GM12873 (cell line): ENCODE measurements around the gene PARD3.

Experiments
- TF ChIP-seq, protein P1 (sequence below): IDR thresholded peaks from 2 replicates; pipeline ENCODE4 v1.5.1; 2012; ENCODE audit warnings: low read depth, mild to moderate bottlenecking, moderate library complexity, low read length, control low read depth; ENCODE audit not compliant: insufficient read depth; ENCODE audit errors: missing control alignments

Gene PARD3

DNA sequence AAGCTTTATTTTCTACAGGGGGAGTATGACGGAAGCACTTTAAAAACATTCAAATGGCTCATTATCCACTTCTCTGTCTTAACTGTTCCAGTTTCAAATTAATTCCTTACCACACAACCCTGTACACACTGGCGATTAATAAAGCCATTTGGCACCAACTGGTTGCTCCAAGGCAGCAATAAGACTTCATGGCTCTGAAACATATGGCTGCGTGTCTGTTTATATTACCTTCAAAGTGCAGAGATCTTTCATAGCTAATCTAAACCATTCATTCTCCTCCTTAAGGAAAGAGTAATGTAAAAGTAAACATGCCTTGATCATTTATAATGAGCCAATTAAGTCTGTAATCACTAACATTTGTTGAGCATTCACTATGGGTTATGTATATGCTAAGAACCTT, 325.7 kb downstream of the PARD3 start:
- TF ChIP-seq, protein P1, sequence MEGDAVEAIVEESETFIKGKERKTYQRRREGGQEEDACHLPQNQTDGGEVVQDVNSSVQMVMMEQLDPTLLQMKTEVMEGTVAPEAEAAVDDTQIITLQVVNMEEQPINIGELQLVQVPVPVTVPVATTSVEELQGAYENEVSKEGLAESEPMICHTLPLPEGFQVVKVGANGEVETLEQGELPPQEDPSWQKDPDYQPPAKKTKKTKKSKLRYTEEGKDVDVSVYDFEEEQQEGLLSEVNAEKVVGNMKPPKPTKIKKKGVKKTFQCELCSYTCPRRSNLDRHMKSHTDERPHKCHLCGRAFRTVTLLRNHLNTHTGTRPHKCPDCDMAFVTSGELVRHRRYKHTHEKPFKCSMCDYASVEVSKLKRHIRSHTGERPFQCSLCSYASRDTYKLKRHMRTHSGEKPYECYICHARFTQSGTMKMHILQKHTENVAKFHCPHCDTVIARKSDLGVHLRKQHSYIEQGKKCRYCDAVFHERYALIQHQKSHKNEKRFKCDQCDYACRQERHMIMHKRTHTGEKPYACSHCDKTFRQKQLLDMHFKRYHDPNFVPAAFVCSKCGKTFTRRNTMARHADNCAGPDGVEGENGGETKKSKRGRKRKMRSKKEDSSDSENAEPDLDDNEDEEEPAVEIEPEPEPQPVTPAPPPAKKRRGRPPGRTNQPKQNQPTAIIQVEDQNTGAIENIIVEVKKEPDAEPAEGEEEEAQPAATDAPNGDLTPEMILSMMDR: no peak

DNA sequence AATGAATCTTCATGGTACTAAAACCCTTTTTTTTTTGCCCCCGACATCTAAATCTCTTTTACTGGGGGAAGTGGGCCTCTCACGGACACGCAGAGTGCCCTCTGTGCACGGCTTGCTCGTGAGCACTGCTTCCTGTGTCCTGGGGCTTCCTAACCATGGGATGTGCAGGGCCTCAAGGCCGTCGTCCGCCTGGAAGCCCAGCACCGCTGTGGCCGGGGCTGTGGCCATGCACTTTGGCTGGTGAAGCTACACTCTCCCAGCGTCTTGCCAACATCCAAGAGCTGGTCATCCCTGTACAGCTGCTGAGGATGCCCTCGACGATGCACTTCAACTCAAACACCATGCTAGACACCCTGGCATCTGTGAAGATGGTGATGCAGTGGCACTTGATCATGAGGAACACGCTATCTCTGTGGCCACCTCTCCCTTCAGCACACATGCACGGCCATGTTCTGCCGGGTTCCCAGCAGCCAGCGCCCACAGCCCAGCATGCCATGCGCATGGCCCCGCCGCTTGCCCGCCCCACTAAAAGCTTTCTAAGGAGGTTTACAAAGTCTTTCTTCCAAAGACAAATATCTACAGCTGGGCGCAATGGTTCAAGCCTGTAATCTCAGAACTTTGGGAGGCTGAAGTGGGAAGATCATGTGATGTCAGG, 326.5 kb downstream of the PARD3 start:
- TF ChIP-seq, protein P1: no peak

DNA sequence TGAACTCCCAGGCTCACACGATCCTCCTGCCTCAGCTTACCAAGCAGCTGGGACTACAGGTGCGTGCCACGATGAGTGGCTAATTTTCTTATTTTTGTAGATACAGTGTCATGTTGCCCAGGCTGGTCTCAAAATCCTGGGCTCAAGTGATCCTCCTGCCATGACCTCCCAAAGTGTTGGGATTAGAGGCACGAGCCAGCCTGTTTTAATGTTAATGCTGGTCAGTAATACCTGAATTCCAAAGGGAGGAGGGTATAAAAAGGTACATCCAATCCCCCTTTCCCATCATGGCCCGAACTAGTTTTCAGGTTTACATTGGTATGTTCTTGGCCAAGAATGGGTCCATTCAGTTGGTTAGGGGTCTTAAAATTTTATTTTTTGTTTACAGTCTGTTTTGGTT, 329.1 kb downstream of the PARD3 start:
- TF ChIP-seq, protein P1: no peak

DNA sequence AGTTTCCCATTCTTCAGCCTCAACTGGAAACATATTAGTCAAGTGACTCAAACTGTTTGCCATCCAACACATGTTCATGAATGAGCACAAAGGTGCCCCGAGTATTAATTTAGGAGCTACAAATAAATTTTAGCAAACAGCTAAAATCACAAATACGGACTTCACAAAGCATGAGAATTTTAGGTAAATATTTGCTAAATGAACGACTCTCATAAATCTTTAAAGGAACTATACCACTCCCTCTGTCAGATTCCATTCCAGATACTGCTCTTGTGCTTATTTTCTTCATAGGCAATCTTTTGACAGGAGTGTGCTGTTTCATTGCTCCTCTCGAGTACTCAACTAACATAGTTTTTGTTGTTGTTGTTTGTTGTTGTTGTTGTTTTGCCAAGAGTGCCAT, 330.9 kb downstream of the PARD3 start:
- TF ChIP-seq, protein P1: no peak

DNA sequence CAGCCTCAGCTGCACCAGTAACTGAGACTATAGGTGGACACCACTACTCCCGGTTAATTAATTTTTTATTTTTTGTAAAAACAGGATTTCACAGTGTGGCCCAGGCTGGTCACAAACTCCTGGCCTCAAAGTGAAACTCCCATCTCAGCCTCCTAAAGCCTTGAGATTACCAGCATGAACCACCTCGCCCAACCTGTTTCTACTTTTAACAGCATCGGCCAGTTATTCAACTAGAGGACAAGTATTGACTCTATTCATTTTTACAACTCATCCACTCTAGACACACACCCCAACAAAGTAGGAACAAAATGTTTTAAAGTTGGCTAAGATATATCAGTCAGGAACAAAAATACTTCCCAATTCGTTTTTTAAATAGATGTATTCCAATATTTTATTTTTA, 334.8 kb downstream of the PARD3 start:
- TF ChIP-seq, protein P1: no peak

DNA sequence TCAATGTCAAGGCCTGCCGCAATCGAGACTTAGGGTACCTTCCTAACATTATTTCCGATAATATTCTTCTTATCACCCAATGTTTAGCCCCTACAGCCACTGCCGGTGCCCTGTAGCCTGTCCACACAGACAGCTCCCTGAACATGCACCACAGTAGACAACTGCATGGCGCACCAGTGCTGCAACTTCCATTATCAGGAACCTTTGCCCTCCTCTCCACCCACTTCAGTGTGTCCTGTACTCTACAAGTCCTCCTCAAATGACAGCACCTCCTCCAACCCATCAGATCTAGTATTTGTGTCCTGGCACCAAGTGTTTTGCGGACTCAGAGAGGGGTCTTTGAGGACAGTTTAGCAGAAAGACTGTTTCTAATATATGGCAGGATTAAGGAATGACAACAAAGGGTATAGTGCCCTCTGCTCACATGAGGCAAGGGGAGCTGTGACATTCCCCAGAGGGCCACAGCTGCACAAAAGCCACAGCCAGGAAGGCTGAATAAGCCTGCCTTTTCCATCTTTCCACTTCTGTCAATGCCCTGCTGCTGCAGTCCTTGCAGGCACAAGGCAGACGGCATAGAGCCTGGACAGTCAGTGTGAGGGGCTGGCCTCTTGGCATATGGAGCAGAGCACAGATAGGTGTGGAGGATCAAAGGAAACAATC, 335.4 kb downstream of the PARD3 start:
- TF ChIP-seq, protein P1: no peak

DNA sequence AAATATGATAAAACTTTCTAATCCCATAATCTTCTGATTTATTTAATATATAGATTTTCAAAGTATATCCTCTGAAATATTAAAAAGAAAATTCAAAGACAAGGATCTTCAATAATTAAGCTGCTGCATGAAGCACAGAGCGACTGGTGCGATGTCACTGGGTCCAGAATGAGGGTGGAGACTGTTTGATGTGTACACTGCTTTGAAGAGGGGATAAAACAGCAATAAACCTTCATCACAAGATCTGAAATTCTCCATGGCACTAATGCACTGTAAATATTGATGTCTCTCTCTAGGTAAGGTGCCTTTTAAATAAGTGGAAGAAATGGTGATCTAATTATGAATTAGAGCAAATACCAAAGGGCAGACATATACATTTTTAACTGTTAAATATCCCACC, 337.8 kb downstream of the PARD3 start:
- TF ChIP-seq, protein P1: no peak
